HT1080 (cell line): ENCODE data around the gene IL3. TPM values are rescaled to one million over a fixed set of nuclear protein-coding genes. Genes with fewer than 3 reads are reported as not detected.

ENCODE experiments used
- DNase-seq: peaks from one replicate; pipeline ENCODE4 v3.0.0-alpha.2; 2015; ENCODE audit warnings: low read depth
- total RNA-seq: library from RNA; depleted of rRNA; stranded (reverse); fragments of >200 nt; shearing (Covaris generic); gene quantifications from 2 replicates; pipeline ENCODE4 v1.2.3, GENCODE V29; 2014

IL3 gene
- total RNA-seq, 1 experiment from 2014 or later: not detected

- DNase-seq: no peak
Observed at GRCh38 chr5:132072070-132072469, 11.6 kb downstream of the IL3 start.

- no peak for DNase-seq
Observed at GRCh38 chr5:132072528-132072927, 12.1 kb downstream of the IL3 start.

- DNase-seq: peak; percentile 93
Observed at GRCh38 chr5:132073231-132074013, 13.0 kb downstream of the IL3 start, which contains the start of gene CSF2. CSF2 (plus strand) TSS chr5:132073789; CDS start chr5:132073824, 35 bp downstream.

- no peak for DNase-seq
Observed at GRCh38 chr5:132074091-132074771, 13.8 kb downstream of the IL3 start.

- no peak for DNase-seq
Observed at GRCh38 chr5:132074772-132075718, 14.6 kb downstream of the IL3 start.

- DNase-seq: no peak
Observed at GRCh38 chr5:132075719-132076077, 15.2 kb downstream of the IL3 start.

GRCh38 chr5:132076202-132076830 is 15.9 kb downstream of the IL3 start:
- DNase-seq: no peak

- no peak for DNase-seq
Observed at GRCh38 chr5:132076983-132077382, 16.5 kb downstream of the IL3 start.

- DNase-seq: no peak
Observed at GRCh38 chr5:132079081-132079480, 18.6 kb downstream of the IL3 start.

GRCh38 chr5:132079619-132080018 is 19.2 kb downstream of the IL3 start:
- DNase-seq: no peak

GRCh38 chr5:132080595-132080994 is 20.1 kb downstream of the IL3 start:
- no peak for DNase-seq

- DNase-seq: no peak
Observed at GRCh38 chr5:132081458-132081857, 21.0 kb downstream of the IL3 start.

GRCh38 chr5:132082329-132083023 is 22.0 kb downstream of the IL3 start:
- no peak for DNase-seq

GRCh38 chr5:132083071-132083678 is 22.7 kb downstream of the IL3 start:
- DNase-seq: no peak

- DNase-seq: no peak
Observed at GRCh38 chr5:132085686-132086085, 25.2 kb downstream of the IL3 start.

GRCh38 chr5:132086277-132086794 is 25.9 kb downstream of the IL3 start:
- peak; percentile 99 for DNase-seq

- no peak for DNase-seq
Observed at GRCh38 chr5:132087176-132087575, 26.7 kb downstream of the IL3 start.

- DNase-seq: no peak
Observed at GRCh38 chr5:132087661-132088060, 27.2 kb downstream of the IL3 start.

GRCh38 chr5:132089363-132089762 is 28.9 kb downstream of the IL3 start:
- DNase-seq: no peak

- peak; percentile 96 for DNase-seq
Observed at GRCh38 chr5:132090107-132090506, 29.7 kb downstream of the IL3 start.
